SKM-1 (cell line): ENCODE results near the gene SOWAHA.
"Not testable (repeated sequence)": the region's sequence is repeated elsewhere in the genome, so short reads cannot be mapped to it uniquely, and the experiment has no call there.

Experiments used
- DNase-seq: peaks from one replicate; lab custom pipeline; 2025; ENCODE audit not compliant: unreplicated experiment; lab: John Stamatoyannopoulos, UW

The SOWAHA gene

GRCh38 chr5:132848270-132848669 is 35.2 kb downstream of the SOWAHA start:
- DNase-seq: no peak

- DNase-seq: no peak
These were observed 36.2 kb downstream of the SOWAHA start for GRCh38 chr5:132849347-132849746.

GRCh38 chr5:132850066-132850465 is 37.0 kb downstream of the SOWAHA start:
- no peak for DNase-seq

DNA sequence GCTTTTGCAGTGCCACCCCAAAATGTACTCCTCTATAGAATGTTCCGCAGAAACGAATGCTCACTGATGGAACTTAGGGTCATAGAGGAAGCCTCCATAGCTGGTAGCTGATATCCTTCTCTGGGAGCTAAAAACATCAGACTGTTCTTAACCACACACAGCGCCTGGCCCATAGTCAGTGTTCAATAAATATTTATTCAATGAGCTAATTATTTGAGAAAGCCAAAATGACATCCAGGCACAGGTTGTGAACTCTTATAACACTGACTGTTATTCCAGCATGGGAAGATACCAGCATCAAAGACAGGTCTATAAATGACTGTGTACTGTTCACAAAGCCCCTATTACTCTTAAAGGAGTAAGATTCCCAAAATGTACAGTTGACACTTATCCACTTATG is 40.2 kb downstream of the SOWAHA start:
- DNase-seq: no peak

DNA sequence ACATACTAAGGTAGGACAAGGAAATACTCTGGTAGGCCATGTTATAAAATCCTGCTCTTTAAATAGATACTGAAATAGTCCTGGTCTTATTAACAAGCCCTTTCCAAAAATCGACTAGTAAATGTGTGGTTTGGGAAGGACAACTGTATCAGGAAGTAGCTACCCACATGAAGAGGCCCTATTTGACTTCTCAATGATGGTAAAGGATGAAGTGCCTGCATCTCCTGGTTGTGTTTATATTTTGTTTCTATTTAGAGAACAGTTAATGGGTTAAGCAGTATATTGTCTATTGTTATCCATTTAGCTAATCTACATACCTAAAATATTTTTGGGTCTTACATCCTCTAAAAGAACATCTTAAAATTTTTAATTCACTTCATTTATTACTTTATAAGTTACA is 40.7 kb downstream of the SOWAHA start:
- DNase-seq: no peak

- no peak for DNase-seq
These were observed 41.2 kb downstream of the SOWAHA start for GRCh38 chr5:132854301-132854700.

- not testable (repeated sequence) for DNase-seq
These were observed 41.9 kb downstream of the SOWAHA start for GRCh38 chr5:132854992-132855391.

- no peak for DNase-seq
These were observed 42.9 kb downstream of the SOWAHA start for GRCh38 chr5:132856011-132856410.

- no peak for DNase-seq
These were observed 46.9 kb downstream of the SOWAHA start for GRCh38 chr5:132859889-132860437.

DNA sequence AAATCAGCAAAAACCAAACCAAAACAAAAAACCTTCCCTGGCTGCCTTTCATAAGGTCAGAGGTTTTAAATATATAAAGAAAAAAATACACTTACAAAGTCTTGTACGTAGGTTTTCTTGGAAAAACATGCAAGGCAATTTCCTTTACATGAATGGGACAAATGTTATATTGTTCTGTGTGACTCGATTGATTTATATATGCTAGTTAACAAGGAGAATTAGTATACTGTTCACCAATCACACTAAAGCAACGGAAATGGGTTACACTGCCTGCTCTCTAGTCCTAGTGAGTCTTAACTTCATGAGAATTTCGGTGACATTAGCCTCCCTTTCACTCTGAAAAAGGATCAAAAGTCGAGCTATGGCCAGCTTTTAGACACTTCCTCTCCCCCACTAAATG is 47.6 kb downstream of the SOWAHA start:
- no peak for DNase-seq

DNA sequence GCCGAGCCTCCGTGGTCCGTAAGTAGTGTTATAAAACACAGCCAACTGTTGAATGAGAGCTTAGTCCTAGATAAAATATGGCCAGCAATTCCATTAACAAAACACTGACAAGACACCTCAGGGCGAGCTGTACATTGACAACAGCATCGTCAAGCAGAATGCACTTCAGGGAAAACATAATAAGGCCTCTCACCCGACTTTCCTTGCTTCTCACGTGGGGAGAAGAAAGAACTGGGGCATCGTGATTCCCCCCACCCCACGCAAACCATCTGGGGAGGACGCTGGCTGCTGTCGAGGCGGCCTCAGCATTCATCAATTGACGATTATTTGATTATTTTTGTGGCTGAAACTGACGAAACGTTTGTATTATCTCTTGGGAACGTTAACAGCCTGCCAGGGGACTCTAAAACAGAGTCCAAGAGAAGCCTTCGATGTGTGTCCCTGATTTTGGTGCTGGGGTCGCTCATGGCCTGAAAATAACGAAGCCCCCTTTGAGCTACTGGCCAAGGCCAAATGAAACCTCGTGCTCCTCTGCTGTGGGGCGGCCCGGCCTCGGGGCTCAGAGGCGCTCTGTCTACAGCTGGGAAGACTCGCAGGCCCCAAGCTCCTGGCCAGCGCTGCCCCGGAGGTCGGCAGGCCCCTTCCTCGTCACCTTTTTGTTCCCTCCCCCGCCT is 52.7 kb downstream of the SOWAHA start:
- DNase-seq: no peak
